ENCODE data around the gene TDRKH. TPM values are rescaled to one million over a fixed set of nuclear protein-coding genes. Genes with fewer than 3 reads are reported as not detected.

TDRKH gene
- total RNA-seq, 1 donor from 2014 or later, result 40.1 TPM

GRCh38 chr1:151822404-151822803 is 32.1 kb upstream of the TDRKH start:
- no peaks in the 10 kb centered on the region for H3K4me1 Mint-ChIP-seq (ENCODE audit: low read depth, unreplicated experiment)
- H3K27me3 Mint-ChIP-seq (ENCODE audit: unreplicated experiment), result peaks cover 16% of the 10 kb centered on the region
- TF ChIP-seq CTCF (IDR thresholded peaks at IDR 0.05; ENCODE audit: partially characterized antibody, unreplicated experiment), result no peak
- H3K27ac Mint-ChIP-seq (ENCODE audit: unreplicated experiment), result no peak overlapping the region
- no peak for DNase-seq
- H3K36me3 Mint-ChIP-seq (ENCODE audit: unreplicated experiment), result no peaks in the 10 kb centered on the region
- peaks cover 6% of the 10 kb centered on the region for H3K9me3 Mint-ChIP-seq (ENCODE audit: unreplicated experiment)
- no peak overlapping the region for H3K4me3 Mint-ChIP-seq (ENCODE audit: unreplicated experiment)

DNA sequence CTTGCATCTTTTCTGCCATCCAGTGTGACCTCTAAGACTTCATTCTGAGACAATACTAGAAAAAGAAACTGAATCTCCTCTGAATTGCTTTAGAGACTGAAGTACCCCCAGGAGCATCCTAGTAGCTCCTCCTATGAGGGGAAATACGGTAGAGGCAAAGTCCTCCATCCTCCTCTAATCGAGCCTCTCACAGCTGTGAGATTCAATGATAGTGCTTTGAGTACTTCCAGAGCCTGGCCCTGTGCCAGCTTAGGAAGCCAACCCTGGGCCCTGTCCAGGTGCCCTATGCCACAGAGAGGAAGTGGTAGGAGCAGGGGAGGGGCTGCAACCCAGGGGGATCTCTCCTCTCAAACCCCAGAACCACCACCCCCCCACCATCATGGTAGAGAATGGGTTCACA is 30.6 kb upstream of the TDRKH start:
- TF ChIP-seq CTCF (IDR thresholded peaks at IDR 0.05; ENCODE audit: partially characterized antibody, unreplicated experiment), result no peak
- no peaks in the 10 kb centered on the region for H3K4me1 Mint-ChIP-seq (ENCODE audit: low read depth, unreplicated experiment)
- H3K9me3 Mint-ChIP-seq (ENCODE audit: unreplicated experiment), result peaks cover 6% of the 10 kb centered on the region
- no peaks in the 10 kb centered on the region for H3K36me3 Mint-ChIP-seq (ENCODE audit: unreplicated experiment)
- H3K27me3 Mint-ChIP-seq (ENCODE audit: unreplicated experiment), result peaks cover 21% of the 10 kb centered on the region
- no peak for DNase-seq
- H3K27ac Mint-ChIP-seq (ENCODE audit: unreplicated experiment), result no peak overlapping the region
- H3K4me3 Mint-ChIP-seq (ENCODE audit: unreplicated experiment), result no peak overlapping the region

GRCh38 chr1:151819976-151820623 is 29.8 kb upstream of the TDRKH start:
- TF ChIP-seq CTCF (IDR thresholded peaks at IDR 0.05; ENCODE audit: partially characterized antibody, unreplicated experiment), result no peak
- Mint-ChIP-seq H3K27ac (ENCODE audit: unreplicated experiment) (no peak overlapping the region), H3K4me1 (ENCODE audit: low read depth, unreplicated experiment) (no peaks in the 10 kb centered on the region), H3K9me3 (ENCODE audit: unreplicated experiment) (peaks cover 6% of the 10 kb centered on the region), H3K4me3 (ENCODE audit: unreplicated experiment) (no peak overlapping the region), H3K36me3 (ENCODE audit: unreplicated experiment) (no peaks in the 10 kb centered on the region), H3K27me3 (ENCODE audit: unreplicated experiment) (peaks cover 18% of the 10 kb centered on the region)
- DNase-seq, result no peak

- no peaks in the 10 kb centered on the region for H3K36me3 Mint-ChIP-seq (ENCODE audit: unreplicated experiment)
- TF ChIP-seq CTCF (IDR thresholded peaks at IDR 0.05; ENCODE audit: partially characterized antibody, unreplicated experiment), result no peak
- no peaks in the 10 kb centered on the region for H3K4me1 Mint-ChIP-seq (ENCODE audit: low read depth, unreplicated experiment)
- peaks cover 14% of the 10 kb centered on the region for H3K27me3 Mint-ChIP-seq (ENCODE audit: unreplicated experiment)
- no peak for DNase-seq
- H3K27ac Mint-ChIP-seq (ENCODE audit: unreplicated experiment), result no peak overlapping the region
- H3K9me3 Mint-ChIP-seq (ENCODE audit: unreplicated experiment), result peaks cover 6% of the 10 kb centered on the region
- H3K4me3 Mint-ChIP-seq (ENCODE audit: unreplicated experiment), result no peak overlapping the region
Observed at GRCh38 chr1:151819227-151819835, 29.0 kb upstream of the TDRKH start.

DNA sequence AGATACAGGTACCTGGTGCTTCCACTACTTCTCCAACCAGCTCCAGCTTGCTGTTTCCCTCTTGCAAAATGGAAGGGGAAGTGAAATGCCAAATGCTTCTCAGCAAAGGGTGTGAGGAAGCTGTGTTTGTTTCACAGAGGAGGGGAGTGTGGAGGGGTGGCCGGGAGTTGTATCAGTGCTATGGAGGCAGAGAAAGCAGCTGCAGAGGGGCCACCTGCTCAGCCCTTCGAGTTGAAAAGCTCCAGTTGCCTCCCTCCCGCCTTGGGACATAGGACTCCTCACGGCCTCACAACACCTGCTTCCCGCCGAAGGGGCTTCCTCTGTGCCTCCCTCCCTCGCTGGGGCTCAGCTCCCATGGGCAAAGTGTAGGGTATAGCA is 27.0 kb upstream of the TDRKH start:
- no peaks in the 10 kb centered on the region for H3K4me1 Mint-ChIP-seq (ENCODE audit: low read depth, unreplicated experiment)
- H3K4me3 Mint-ChIP-seq (ENCODE audit: unreplicated experiment), result no peak overlapping the region
- H3K27ac Mint-ChIP-seq (ENCODE audit: unreplicated experiment), result no peak overlapping the region
- peaks cover 11% of the 10 kb centered on the region for H3K27me3 Mint-ChIP-seq (ENCODE audit: unreplicated experiment)
- DNase-seq, result no peak
- TF ChIP-seq CTCF (IDR thresholded peaks at IDR 0.05; ENCODE audit: partially characterized antibody, unreplicated experiment), result no peak
- H3K36me3 Mint-ChIP-seq (ENCODE audit: unreplicated experiment), result no peaks in the 10 kb centered on the region
- no peaks in the 10 kb centered on the region for H3K9me3 Mint-ChIP-seq (ENCODE audit: unreplicated experiment)

Data from glutamatergic neuron (in vitro differentiated cells).